ENCODE results near the gene BCAS3. TPM values are rescaled to one million over a fixed set of nuclear protein-coding genes. Genes with fewer than 3 reads are reported as not detected.

The BCAS3 gene
- total RNA-seq, 2 donors from 2014 or later: 44.1 to 71.5 TPM

- H3K9me3 ChIP-seq: no peaks in the 10 kb centered on the region
- no peaks in the 10 kb centered on the region for H3K36me3 ChIP-seq (replicated peaks in 1 of 2; ENCODE audit: insufficient read depth in 1 of 2, low read depth in 2 of 2)
- H3K27me3 ChIP-seq: no peaks in the 10 kb centered on the region
- 90 to 92% methylated on average over 14 of the region's 14 CpGs for WGBS, 2 donors
- no peak overlapping the region for H3K27ac ChIP-seq
- DNase-seq: no peak
- TF ChIP-seq POLR2A (IDR thresholded peaks at IDR 0.05) (no peak), CTCF (IDR thresholded peaks at IDR 0.05) (no peak)
- H3K4me1 ChIP-seq: no peaks in the 10 kb centered on the region
- intact Hi-C loops (cut with DNase I): no loop called here
- no peak overlapping the region for H3K4me3 ChIP-seq
- no peak for ATAC-seq
Measured at GRCh38 chr17:61135782-61136181, 458.1 kb downstream of the BCAS3 start.

- Histone ChIP-seq H3K36me3 (replicated peaks in 1 of 2; ENCODE audit: insufficient read depth in 1 of 2, low read depth in 2 of 2) (no peaks in the 10 kb centered on the region), H3K27ac (no peak overlapping the region), H3K4me3 (no peak overlapping the region), H3K27me3 (no peaks in the 10 kb centered on the region), H3K4me1 (no peaks in the 10 kb centered on the region), H3K9me3 (no peaks in the 10 kb centered on the region)
- TF ChIP-seq CTCF (IDR thresholded peaks at IDR 0.05) (no peak), POLR2A (IDR thresholded peaks at IDR 0.05) (no peak)
- intact Hi-C loops (cut with DNase I): no loop called here
- ATAC-seq (no peak), DNase-seq (no peak)
- 95 to 100% methylated on average over 7 of the region's 7 CpGs for WGBS, 2 donors
Measured at GRCh38 chr17:61136296-61136695, 458.6 kb downstream of the BCAS3 start.

GRCh38 chr17:61139219-61139618 lies 461.6 kb downstream of the BCAS3 start:
- intact Hi-C loops (cut with DNase I): no loop called here
- no peak overlapping the region for H3K4me3 ChIP-seq
- H3K27me3 ChIP-seq: no peaks in the 10 kb centered on the region
- H3K27ac ChIP-seq: no peak overlapping the region
- 73 to 87% methylated on average over 4 of the region's 4 CpGs for WGBS, 2 donors
- H3K9me3 ChIP-seq: no peaks in the 10 kb centered on the region
- no peaks in the 10 kb centered on the region for H3K36me3 ChIP-seq (replicated peaks in 1 of 2; ENCODE audit: insufficient read depth in 1 of 2, low read depth in 2 of 2)
- TF ChIP-seq CTCF (IDR thresholded peaks at IDR 0.05) (no peak), POLR2A (IDR thresholded peaks at IDR 0.05) (no peak)
- ATAC-seq (no peak), DNase-seq (peak in 2 of 4 donors; percentile 6 to 46)
- H3K4me1 ChIP-seq: no peaks in the 10 kb centered on the region

- Histone ChIP-seq H3K36me3 (replicated peaks in 1 of 2; ENCODE audit: insufficient read depth in 1 of 2, low read depth in 2 of 2) (no peaks in the 10 kb centered on the region), H3K4me3 (no peak overlapping the region), H3K4me1 (no peaks in the 10 kb centered on the region), H3K9me3 (no peaks in the 10 kb centered on the region), H3K27ac (no peak overlapping the region), H3K27me3 (no peaks in the 10 kb centered on the region)
- DNase-seq: no peak
- ATAC-seq: no peak
- 79 to 81% methylated on average over 3 of the region's 3 CpGs for WGBS, 2 donors
- intact Hi-C loops (cut with DNase I): no loop called here
- TF ChIP-seq POLR2A (IDR thresholded peaks at IDR 0.05): no peak
- no peak for TF ChIP-seq CTCF (IDR thresholded peaks at IDR 0.05)
Measured at GRCh38 chr17:61140081-61140786, 462.6 kb downstream of the BCAS3 start.

GRCh38 chr17:61143026-61143425 lies 465.4 kb downstream of the BCAS3 start:
- Histone ChIP-seq H3K27me3 (no peaks in the 10 kb centered on the region), H3K4me1 (no peaks in the 10 kb centered on the region), H3K9me3 (no peaks in the 10 kb centered on the region), H3K36me3 (replicated peaks in 1 of 2; ENCODE audit: insufficient read depth in 1 of 2, low read depth in 2 of 2) (no peaks in the 10 kb centered on the region), H3K27ac (no peak overlapping the region), H3K4me3 (no peak overlapping the region)
- TF ChIP-seq CTCF (IDR thresholded peaks at IDR 0.05) (no peak), POLR2A (IDR thresholded peaks at IDR 0.05) (no peak)
- 96 to 100% methylated on average over 1 of the region's 1 CpG for WGBS, 2 donors
- ATAC-seq (no peak), DNase-seq (no peak)
- intact Hi-C loops (cut with DNase I): no loop called here

Measured in body of pancreas (tissue), 4 donors.